NCI-H2171 (cell line): ENCODE data around the gene WDR45B.
"Not testable (repeated sequence)": the region's sequence is repeated elsewhere in the genome, so short reads cannot be mapped to it uniquely, and the experiment has no call there.

Experiments used
- DNase-seq: peaks from one replicate; lab custom pipeline; 2025; lab: John Stamatoyannopoulos, UW

WDR45B gene

DNA sequence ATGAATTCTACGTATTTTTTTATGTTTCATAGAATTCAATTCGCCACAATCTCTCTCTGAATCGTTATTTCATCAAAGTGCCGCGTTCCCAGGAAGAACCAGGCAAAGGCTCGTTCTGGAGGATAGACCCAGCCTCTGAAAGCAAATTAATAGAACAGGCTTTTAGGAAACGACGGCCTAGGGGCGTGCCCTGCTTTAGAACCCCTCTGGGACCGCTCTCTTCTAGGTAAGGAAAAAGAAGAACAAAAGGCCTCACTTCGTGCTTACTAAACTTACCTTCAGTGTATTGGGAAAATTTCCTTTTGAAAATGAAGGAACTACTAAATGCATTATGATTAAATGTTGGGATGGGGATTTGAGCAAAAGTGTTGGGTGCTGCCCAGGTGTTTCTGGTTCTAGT is 65.5 kb downstream of the WDR45B start:
- no peak for DNase-seq

DNA sequence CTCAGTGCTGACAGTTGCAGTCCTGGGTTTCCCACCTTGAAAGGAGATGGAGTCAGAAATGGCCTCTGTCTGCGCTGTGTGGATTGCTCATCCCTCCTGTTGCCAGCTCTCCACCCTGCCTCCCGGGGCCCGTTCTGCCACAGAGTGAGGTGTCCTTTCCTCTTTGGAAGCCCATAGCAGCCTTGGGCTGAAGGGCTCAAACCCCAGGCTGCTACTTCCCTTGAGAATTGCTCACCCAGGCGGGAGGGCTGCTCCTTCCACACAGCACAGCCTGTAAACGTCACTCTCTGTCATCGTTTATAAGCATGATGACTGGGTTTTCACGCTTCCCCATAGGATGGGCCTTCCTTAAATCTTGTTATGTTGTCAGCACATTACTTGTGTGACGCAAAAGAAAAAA is 66.0 kb downstream of the WDR45B start:
- no peak for DNase-seq

DNA sequence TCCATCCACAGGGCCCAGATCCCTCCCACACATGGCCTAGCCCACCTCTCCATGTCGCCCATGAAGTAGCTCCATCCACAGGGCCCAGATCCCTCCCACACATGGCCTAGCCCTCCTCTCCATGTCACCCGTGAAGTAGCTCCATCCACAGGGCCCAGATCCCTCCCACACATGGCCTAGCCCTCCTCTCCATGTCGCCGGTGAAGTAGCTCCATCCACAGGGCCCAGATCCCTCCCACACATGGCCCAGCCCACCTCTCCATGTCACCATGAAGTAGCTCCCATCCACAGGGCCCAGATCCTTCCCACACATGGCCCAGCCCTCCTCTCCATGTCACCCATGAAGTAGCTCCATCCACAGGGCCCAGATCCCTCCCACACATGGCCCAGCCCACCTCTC is 68.3 kb downstream of the WDR45B start:
- DNase-seq, result not testable (repeated sequence)

DNA sequence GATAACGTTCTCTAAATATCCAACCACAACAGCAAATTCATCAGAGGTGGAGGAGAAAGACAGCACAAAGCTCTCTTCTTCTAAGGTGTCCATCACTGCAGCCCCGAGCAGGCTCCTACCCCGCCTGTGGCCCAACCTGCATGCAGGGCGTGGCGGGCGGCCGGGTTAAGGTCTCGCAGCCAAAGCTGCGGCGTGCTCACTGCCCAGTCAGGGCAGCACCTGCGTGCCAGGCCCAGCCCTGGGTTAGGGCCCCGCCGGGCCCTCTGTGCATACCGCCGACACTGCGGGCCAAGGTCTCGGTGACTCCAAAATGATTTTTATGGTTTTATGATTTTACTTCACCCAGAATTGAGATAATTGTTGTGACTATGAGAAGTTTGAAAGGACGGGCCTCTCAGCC is 70.9 kb downstream of the WDR45B start:
- DNase-seq, result no peak

DNA sequence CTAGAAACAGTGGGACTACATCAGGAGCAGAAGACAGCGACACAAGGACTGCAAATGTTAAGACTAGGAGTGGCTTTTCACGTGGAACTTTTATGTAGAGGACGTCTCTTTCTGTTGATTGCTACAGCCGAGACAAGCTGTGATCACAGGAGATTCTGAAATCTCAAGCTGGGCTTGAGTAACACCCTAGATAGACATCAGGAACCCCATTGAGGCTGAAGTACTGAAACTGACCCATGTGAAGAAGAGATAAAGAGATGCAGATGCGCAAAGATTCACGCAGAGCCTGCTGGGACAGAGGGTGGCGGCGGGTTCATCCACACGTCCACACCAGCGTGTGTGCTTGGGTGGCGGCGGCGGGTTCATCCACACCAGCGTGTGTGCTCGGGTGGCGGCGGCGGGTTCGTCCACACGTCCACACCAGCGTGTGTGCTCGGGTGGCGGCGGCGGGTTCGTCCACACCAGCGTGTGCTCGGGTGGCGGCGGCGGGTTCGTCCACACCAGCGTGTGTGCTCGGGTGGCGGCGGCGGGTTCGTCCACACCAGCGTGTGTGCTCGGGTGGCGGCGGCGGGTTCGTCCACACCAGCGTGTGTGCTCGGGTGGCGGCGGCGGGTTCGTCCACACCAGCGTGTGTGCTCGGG is 72.5 kb downstream of the WDR45B start:
- DNase-seq, result not testable (repeated sequence)

DNA sequence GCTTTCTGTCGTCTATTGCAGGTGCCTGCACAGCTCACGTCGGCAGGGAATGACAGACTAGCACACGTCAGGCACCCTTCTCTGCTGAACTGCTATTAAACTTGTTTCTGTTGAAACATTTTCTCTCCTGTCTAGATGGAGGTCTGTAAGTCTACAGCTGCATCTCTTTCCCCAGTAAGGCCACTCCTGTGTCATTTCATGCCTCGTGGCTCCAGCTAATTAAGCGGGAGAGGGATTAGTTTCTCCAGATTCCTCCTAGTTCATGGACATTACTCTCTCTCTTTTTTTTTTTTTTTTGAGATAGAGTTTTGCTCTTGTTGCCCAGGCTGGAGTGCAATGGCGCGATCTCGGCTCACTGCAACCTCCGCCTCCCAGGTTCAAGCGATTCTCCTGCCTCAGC is 74.2 kb downstream of the WDR45B start:
- no peak for DNase-seq

DNA sequence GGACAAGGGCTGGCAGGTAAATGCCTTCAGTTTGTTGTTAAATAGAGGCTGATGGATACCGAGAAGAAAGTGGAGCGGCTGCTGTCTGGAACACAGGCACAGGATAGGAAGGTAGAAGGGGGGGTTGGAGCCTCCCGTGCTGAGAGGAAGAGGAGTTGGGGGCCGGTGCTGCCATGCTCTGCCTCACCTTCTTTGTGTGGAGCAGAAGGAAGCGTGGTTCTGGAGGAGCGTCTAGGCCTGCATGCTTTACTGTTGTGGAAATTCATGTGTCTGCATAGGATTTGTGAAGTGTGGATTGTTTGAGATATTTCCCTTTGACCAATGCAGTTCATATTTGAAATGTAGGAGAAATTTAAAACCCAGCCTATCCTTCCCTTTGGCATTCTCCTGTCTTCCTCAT is 76.4 kb downstream of the WDR45B start:
- DNase-seq, result no peak

DNA sequence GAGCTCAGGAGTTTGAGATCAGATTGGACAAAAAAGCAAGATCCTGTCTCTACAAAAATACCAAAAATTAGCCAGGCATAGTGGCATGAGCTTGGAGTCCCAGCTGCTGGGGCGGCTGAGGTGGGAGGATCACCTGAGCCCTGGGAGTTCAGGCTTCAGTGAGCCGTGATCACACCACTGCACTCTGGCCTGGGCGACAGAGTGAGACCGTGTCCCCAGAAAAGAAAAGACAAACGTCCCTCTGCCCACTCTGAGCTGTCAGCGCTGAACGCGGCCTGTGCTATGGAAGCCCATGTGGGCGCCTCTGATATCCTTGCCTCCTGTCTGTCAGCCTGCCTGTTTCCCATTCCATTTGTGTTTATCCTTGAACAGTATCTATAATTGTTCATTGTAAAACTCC is 78.0 kb downstream of the WDR45B start:
- DNase-seq, result no peak

DNA sequence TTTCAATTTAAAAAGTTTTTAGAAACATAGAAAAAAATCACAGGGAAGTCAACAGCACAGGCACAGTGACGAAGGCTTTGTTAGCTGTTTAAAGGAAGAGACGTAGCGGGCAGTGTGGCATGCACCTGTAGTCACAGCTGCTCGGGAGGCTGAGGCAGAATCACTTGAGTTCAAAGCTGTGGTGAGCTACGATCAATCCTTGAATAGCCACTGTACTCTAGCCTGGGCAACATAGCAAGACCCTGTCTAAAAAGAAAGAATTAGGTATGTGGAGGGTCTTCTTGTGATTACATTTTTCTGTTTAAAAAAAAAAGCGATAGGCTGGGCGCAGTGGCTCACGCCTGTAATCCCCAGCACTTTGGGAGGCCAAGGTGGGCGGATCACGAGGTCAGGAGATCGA is 78.6 kb downstream of the WDR45B start:
- DNase-seq, result no peak

DNA sequence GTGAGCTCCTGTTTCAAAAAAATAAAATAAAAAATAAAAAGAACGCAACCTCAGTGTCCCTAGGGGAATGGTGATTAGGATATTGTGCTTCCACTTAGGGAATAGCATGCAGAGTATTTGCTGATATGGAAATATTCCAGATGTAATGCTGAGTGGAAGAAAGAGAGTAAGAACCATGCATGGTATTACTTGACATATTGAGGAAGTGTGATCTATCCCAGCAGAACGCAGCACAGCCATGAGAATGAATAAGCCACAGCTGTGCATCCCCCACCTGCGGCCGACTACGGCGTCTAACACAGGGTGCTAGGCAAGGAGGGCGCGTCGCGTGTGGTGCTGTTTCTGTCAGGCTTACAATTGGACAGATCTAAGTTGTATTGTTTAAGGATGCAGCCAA is 79.2 kb downstream of the WDR45B start:
- no peak for DNase-seq

DNA sequence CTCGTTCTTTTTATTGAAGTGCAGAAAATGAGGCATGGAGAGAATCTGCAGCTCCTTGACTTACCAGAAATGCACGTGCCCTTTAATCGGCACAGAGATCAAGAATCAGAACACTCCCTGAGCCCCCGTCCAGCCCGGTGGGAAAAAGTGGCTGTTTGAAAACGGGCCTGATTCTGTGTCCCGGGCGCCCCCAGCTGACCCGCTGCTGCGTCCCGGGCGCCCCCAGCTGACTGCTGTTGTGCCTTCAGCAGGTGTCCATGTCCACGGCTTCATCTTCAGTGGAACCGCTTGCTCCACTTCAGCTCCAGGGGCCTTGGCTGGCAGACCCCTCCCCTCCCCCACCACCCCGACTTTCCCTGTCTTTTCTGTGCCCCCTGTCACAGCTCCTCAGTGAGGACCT is 81.0 kb downstream of the WDR45B start:
- DNase-seq, result no peak

DNA sequence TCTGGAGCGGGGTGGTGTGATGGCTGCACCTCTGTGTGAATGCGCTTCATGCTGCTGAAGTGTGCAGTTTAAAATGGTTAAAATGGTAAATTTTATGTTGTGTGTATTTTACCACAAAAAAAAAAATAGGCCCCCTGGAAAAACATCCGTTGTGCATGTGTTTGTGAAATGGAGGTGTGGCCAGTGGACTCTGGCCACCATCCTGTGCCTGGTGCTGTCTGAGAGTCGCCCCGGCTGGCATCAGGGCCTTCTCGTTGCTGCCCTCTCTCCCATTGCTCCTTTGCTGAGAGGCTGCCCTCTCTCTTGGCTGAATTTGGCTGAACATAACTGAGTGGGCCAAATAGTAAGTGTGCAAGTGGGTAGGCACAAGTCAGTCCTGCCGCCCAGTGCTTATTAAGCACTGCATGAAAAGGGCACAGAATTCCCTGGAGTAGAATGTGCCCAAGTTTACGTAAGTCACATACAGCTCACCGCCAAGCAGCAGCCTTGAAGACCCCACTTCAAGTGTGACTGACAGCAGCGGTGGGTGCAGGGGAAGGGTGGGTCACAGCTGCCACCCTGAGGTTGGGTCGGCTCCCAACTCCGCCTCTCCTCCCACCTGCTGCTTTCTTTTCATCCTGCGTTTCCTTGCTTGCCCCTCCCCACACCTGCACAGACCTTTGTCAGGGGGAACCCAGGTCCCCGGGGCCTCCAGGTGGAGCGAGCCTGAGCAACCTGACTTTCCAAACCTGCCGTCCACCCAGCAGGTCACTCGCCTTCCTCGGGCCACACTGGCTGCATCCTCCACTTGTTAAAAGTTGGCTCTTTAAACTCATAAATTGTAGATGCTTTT is 81.9 kb downstream of the WDR45B start:
- DNase-seq, result no peak

DNA sequence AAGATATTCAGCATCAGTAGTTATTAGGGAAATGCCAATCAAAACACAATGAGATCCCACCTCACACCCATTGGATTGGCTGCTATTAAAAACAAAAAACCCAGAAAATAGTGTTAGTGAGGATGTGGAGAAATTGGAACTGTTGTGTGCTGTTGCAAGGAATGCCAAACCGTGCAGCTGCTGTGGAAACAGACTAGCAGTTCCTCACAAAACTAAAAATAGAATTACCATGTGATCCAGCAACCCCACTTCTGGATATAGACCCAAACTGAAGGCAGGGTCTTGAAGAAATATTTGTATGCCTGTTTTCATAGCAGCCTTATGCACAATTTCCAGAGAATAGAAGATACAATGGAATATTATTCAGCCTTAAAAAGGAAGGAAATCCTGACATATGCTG is 82.7 kb downstream of the WDR45B start:
- no peak for DNase-seq
